ENCODE results near the gene TPPP.

DNA sequence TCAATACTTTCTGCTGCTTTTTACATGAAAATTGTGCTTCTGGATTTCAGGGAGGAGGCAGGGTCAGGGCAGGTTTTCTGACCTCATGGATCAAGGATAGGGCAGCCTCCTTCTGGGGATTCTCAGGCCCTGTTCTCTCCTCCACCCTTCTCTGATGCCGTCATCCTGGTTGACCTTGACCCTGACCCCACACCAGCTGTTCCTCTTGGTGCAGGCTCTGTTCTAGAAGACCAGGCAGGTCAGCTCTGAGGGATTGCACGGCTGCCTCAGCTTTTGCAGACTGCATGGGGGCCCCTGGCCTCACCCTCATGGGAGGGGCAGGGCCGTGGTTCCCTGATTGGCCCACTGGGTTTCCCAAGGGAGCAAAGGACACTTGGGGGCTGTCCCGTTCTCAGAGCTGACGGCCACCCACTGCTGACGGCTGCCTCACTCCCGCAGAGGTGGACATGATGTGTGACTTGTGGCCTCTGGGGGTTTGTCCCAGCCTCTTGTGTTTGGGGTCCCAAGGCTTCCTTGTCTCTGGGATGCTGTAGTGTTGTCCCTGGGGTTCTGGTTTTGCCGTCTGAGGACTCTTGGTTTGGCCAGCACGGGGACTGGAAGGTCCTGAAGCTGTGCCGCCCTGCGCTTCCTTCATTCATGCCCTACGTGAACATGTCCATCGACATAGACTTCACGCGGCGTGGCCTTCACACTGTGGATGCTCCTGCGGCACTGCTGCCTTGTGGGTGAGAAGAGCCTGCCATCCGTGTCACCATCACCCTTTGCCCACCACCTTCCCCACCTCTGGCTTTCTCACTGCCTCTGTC, 46.6 kb downstream of the TPPP start:
- TF ChIP-seq GATA2 (IDR thresholded peaks at IDR 0.05; ENCODE audit: low read depth, low read length) (no peak), GATA3 (IDR thresholded peaks at IDR 0.05; ENCODE audit: low read depth, low read length) (no peak)
